Uterus (tissue), 4 donors: ENCODE results near the gene ANGPTL3. TPM values are rescaled to one million over a fixed set of nuclear protein-coding genes. Genes with fewer than 3 reads are reported as not detected.

Experiments
- DNase-seq, 2 donors: peaks; one replicate each; pipeline ENCODE4 v3.0.0-alpha.2; 2019 to 2020
- H3K27ac ChIP-seq, 2 donors: fragments of 200-600 bp; sonication (generic); 1 replicate in 1 of 2; 2 replicates in 1 of 2; pipeline ENCODE4 v1.5.1; 2016 to 2018
- H3K27me3 ChIP-seq, 2 donors: fragments of 200-600 bp; sonication (generic); one replicate each; pipeline ENCODE4 v1.5.1; 2018 to 2019; ENCODE audit warnings: control low read depth in 1 of 2
- H3K36me3 ChIP-seq, 2 donors: fragments of 200-600 bp; sonication (generic); one replicate each; pipeline ENCODE4 v1.5.1; 2019; ENCODE audit warnings: control low read depth in 1 of 2
- H3K4me1 ChIP-seq, 2 donors: fragments of 200-600 bp; sonication (generic); one replicate each; pipeline ENCODE4 v1.5.1; 2018 to 2019; ENCODE audit warnings: control low read depth in 1 of 2
- H3K4me3 ChIP-seq, 2 donors: fragments of 200-600 bp; sonication (generic); 1 replicate in 1 of 2; 2 replicates in 1 of 2; pipeline ENCODE4 v1.5.1; 2018 to 2019; ENCODE audit warnings: mild to moderate bottlenecking in 1 of 2
- H3K9me3 ChIP-seq, 2 donors: fragments of 200-600 bp; sonication (generic); one replicate each; pipeline ENCODE4 v1.5.1; 2019; ENCODE audit warnings: control low read depth in 1 of 2
- POLR2A ChIP-seq, 2 donors: fragments of 450-650 bp; IDR thresholded peaks; one replicate each; pipeline ENCODE4 v1.6.1; 2016; ENCODE audit warnings: antibody characterized with exemption in 2 of 2, mild to moderate bottlenecking in 1 of 2, moderate library complexity in 1 of 2
- intact Hi-C: fragments of 100-400 bp; cut with DNase I; formaldehyde crosslinking; loops from one replicate; pipeline ENCODE4 v1.15.1; 2023; ENCODE audit warnings: low total_unique reads
- total RNA-seq, 4 donors: library from RNA; depleted of rRNA in 3 of 4; stranded (reverse); fragments of >200 nt in 3 of 4; gene quantifications; one replicate each; pipeline versions ENCODE4 v1.1.0 to v1.2.4, GENCODE V29; 2014 to 2023
- TF ChIP-seq, protein P1 (sequence below), 4 experiments: fragments of 200-600 bp in 2 of 4; fragments of 450-650 bp in 2 of 4; sonication (generic) in 2 of 4; IDR thresholded peaks; one replicate each; pipeline ENCODE4 v1.5.1; 2016 to 2019; ENCODE audit warnings: antibody characterized with exemption in 4 of 4, mild to moderate bottlenecking in 2 of 4, moderate library complexity in 1 of 4
- donor health status: DM: yes; HTN: yes; CAD: no.

ANGPTL3 gene
- total RNA-seq, 4 donors from 2014 or later = not detected

DNA sequence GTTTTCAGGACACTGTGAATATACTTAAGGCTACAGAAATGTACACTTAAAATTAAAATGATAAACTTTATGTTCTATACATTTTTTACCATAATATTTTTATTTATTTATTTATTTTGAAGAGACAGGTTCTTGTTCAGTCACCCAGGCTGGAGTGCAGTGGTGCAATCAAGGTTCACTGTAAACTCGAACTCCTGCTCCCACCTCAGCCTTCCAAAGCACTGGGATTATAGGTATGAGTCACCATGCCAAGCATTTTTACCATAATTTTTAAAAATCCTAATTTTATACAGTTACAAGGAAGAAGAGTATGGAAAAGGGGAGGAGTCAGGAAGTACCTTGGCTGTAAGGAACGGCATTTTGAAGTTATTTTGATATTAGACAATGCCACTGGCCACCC is 23.6 kb upstream of the ANGPTL3 start:
- no peaks in the 10 kb centered on the region for H3K36me3 ChIP-seq
- intact Hi-C loops = no loop called here
- DNase-seq = no peak

GRCh38 chr1:62585469-62586155 is 11.7 kb upstream of the ANGPTL3 start:
- Histone ChIP-seq H3K9me3 (no peaks in the 10 kb centered on the region), H3K27me3 (no peaks in the 10 kb centered on the region), H3K27ac (no peak overlapping the region), H3K36me3 (no peaks in the 10 kb centered on the region), H3K4me3 (no peak overlapping the region), H3K4me1 (no peaks in the 10 kb centered on the region)
- intact Hi-C loops = no loop called here
- TF ChIP-seq, protein P1, sequence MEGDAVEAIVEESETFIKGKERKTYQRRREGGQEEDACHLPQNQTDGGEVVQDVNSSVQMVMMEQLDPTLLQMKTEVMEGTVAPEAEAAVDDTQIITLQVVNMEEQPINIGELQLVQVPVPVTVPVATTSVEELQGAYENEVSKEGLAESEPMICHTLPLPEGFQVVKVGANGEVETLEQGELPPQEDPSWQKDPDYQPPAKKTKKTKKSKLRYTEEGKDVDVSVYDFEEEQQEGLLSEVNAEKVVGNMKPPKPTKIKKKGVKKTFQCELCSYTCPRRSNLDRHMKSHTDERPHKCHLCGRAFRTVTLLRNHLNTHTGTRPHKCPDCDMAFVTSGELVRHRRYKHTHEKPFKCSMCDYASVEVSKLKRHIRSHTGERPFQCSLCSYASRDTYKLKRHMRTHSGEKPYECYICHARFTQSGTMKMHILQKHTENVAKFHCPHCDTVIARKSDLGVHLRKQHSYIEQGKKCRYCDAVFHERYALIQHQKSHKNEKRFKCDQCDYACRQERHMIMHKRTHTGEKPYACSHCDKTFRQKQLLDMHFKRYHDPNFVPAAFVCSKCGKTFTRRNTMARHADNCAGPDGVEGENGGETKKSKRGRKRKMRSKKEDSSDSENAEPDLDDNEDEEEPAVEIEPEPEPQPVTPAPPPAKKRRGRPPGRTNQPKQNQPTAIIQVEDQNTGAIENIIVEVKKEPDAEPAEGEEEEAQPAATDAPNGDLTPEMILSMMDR (IDR thresholded peaks at IDR 0.05) = no peak
- TF ChIP-seq POLR2A (IDR thresholded peaks at IDR 0.05) = no peak
- DNase-seq = no peak

More for the DNA sequence above, 23.6 kb upstream of the ANGPTL3 start:
- no peak overlapping the region for H3K4me3 ChIP-seq
- no peak overlapping the region for H3K27ac ChIP-seq
- TF ChIP-seq POLR2A (IDR thresholded peaks at IDR 0.05) = no peak
- TF ChIP-seq, protein P1 (IDR thresholded peaks at IDR 0.05) = no peak
- no peaks in the 10 kb centered on the region for H3K4me1 ChIP-seq
- peaks cover 0 to 6% of the 10 kb centered on the region in 2 donors for H3K9me3 ChIP-seq
- H3K27me3 ChIP-seq = no peaks in the 10 kb centered on the region

GRCh38 chr1:62588000-62588399 is 9.3 kb upstream of the ANGPTL3 start:
- H3K27me3 ChIP-seq = no peaks in the 10 kb centered on the region
- H3K4me3 ChIP-seq = no peak overlapping the region
- intact Hi-C loops = no loop called here
- H3K9me3 ChIP-seq = no peaks in the 10 kb centered on the region
- H3K36me3 ChIP-seq = no peaks in the 10 kb centered on the region
- no peak for TF ChIP-seq POLR2A (IDR thresholded peaks at IDR 0.05)
- TF ChIP-seq, protein P1 (IDR thresholded peaks at IDR 0.05) = no peak
- DNase-seq = no peak
- no peaks in the 10 kb centered on the region for H3K4me1 ChIP-seq
- H3K27ac ChIP-seq = no peak overlapping the region

- TF ChIP-seq, protein P1 (IDR thresholded peaks at IDR 0.05) = no peak
- TF ChIP-seq POLR2A (IDR thresholded peaks at IDR 0.05) = no peak
Measured at GRCh38 chr1:62589321-62589720, 8.0 kb upstream of the ANGPTL3 start.

DNA sequence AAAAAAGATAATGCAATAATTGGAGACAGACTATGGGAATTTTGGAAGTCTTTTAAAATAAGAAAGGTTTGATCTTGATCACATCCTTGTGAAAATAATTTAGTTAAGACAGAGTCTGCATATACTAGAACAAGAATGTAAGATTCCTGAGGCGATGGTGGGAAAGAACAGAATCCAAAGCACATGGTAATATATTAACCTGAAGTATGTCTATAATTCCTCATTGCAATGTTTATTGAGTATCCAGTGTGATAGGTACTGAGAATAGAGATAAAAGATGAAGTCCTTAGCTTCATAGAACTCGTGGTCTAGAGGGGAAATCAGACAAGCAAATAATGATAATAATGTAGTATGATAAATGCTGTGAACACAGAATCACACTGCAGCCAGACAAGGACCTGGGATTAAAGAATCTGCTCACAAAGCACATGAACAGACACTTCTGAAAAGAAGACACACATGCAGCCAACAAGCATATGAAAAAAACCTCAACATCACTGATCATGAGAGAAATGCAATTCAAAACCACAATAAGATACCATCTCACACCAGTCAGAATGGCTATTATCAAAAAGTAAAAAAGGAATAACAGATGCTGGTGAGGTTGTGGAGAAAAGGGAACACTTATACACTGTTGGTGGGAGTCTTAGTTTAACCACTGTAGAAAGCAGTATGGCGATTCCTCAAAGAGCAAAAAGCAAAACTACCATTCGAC is 6.9 kb upstream of the ANGPTL3 start:
- no peak overlapping the region for H3K4me3 ChIP-seq
- H3K36me3 ChIP-seq = no peaks in the 10 kb centered on the region
- no peaks in the 10 kb centered on the region for H3K9me3 ChIP-seq
- TF ChIP-seq, protein P1 (IDR thresholded peaks at IDR 0.05) = no peak
- no peak for TF ChIP-seq POLR2A (IDR thresholded peaks at IDR 0.05)
- no peaks in the 10 kb centered on the region for H3K27me3 ChIP-seq
- intact Hi-C loops = no loop called here
- H3K4me1 ChIP-seq = no peaks in the 10 kb centered on the region
- no peak for DNase-seq
- no peak overlapping the region for H3K27ac ChIP-seq

More at GRCh38 chr1:62589321-62589720, 8.0 kb upstream of the ANGPTL3 start:
- Histone ChIP-seq H3K36me3 (no peaks in the 10 kb centered on the region), H3K9me3 (no peaks in the 10 kb centered on the region), H3K4me3 (no peak overlapping the region), H3K4me1 (no peaks in the 10 kb centered on the region), H3K27me3 (no peaks in the 10 kb centered on the region), H3K27ac (no peak overlapping the region)
- no peak for DNase-seq
- intact Hi-C loops = no loop called here
